Activated naive CD8-positive, alpha-beta T cell treated with anti-CD3 and anti-CD28 coated beads, Interleukin-2, amount 10 ng/mL, durations not matched to agents 7 days and 5 days (primary cell): ENCODE results near the gene PPP4R3A. TPM values are rescaled to one million over a fixed set of nuclear protein-coding genes. Genes with fewer than 3 reads are reported as not detected.
"Not testable (repeated sequence)": the region's sequence is repeated elsewhere in the genome, so short reads cannot be mapped to it uniquely, and the experiment has no call there.

Experiments used
- ATAC-seq: fragments of 150-1000 bp; cut with Tn5 transposase; one replicate; pipeline ENCODE4 v1.10.0; 2021; ENCODE audit warnings: low read depth, moderate library complexity
- POLR2A ChIA-PET: fragments of 350-600 bp; sonication (Branson Sonifier 250); formaldehyde crosslinking; loops from one replicate; lab custom pipeline; 2021; ENCODE audit warnings: antibody characterized with exemption; lab: Charles Lee
- DNase-seq: peaks from one replicate; pipeline ENCODE4 v3.0.0; 2021
- H3K27ac Mint-ChIP-seq: one replicate; pipeline ENCODE4 v1.8.0; 2022; ENCODE audit warnings: mild to moderate bottlenecking, mixed read lengths
- H3K27me3 Mint-ChIP-seq: one replicate; pipeline ENCODE4 v1.8.0; 2022; ENCODE audit warnings: mild to moderate bottlenecking, moderate library complexity, mixed read lengths
- H3K36me3 Mint-ChIP-seq: one replicate; pipeline ENCODE4 v1.8.0; 2021; ENCODE audit warnings: mild to moderate bottlenecking, mixed read lengths
- H3K4me1 Mint-ChIP-seq: one replicate; pipeline ENCODE4 v1.8.0; 2021; ENCODE audit warnings: mixed read lengths
- H3K4me3 Mint-ChIP-seq: one replicate; pipeline ENCODE4 v1.8.0; 2022; ENCODE audit warnings: mild to moderate bottlenecking, moderate library complexity, mixed read lengths
- H3K9me3 Mint-ChIP-seq: one replicate; pipeline ENCODE4 v1.8.0; 2021; ENCODE audit warnings: mixed read lengths
- total RNA-seq, 2 experiments: library from RNA; stranded (reverse); gene quantifications; one replicate each; pipeline ENCODE4 v1.2.3, GENCODE V29; 2021

PPP4R3A gene
- total RNA-seq, 2 experiments from 2014 or later, result 138 to 142 TPM

- peaks cover 31% of the 10 kb centered on the region for H3K36me3 Mint-ChIP-seq
- peak; percentile 65 for ATAC-seq
- POLR2A ChIA-PET, result interaction anchor here (1.7 kb wide), 1 partner anchor 15 kb away, joined by 10 read pairs; the partner anchor contains the start of gene PPP4R3A
- H3K4me3 Mint-ChIP-seq, result peak overlapping the region; percentile 55
- DNase-seq, H3K9me3 Mint-ChIP-seq, H3K27me3 Mint-ChIP-seq: not testable (repeated sequence)
- peaks cover 55% of the 10 kb centered on the region for H3K4me1 Mint-ChIP-seq
- peak overlapping the region; percentile 70 for H3K27ac Mint-ChIP-seq
Measured at GRCh38 chr14:91494392-91495065, 15.6 kb downstream of the PPP4R3A start.

- POLR2A ChIA-PET, result interaction anchor here (1.0 kb wide), 1 partner anchor 16 kb away, joined by 6 read pairs; the partner anchor contains the start of gene PPP4R3A
- Mint-ChIP-seq H3K9me3 (no peaks in the 10 kb centered on the region), H3K27me3 (no peaks in the 10 kb centered on the region), H3K4me3 (no peak overlapping the region), H3K36me3 (peaks cover 30% of the 10 kb centered on the region), H3K27ac (no peak overlapping the region), H3K4me1 (peaks cover 52% of the 10 kb centered on the region)
- no peak for ATAC-seq
- DNase-seq, result no peak
Measured at GRCh38 chr14:91493169-91493568, 16.9 kb downstream of the PPP4R3A start.

GRCh38 chr14:91484744-91485143, 25.4 kb downstream of the PPP4R3A start:
- H3K27ac Mint-ChIP-seq, result no peak overlapping the region
- H3K36me3 Mint-ChIP-seq, result peaks cover 34% of the 10 kb centered on the region
- POLR2A ChIA-PET, result no interaction called here
- no peaks in the 10 kb centered on the region for H3K9me3 Mint-ChIP-seq
- ATAC-seq (no peak), DNase-seq (no peak)
- no peak overlapping the region for H3K4me3 Mint-ChIP-seq
- H3K27me3 Mint-ChIP-seq, result no peaks in the 10 kb centered on the region
- peaks cover 15% of the 10 kb centered on the region for H3K4me1 Mint-ChIP-seq

GRCh38 chr14:91484186-91484585, 25.9 kb downstream of the PPP4R3A start:
- Mint-ChIP-seq H3K4me3 (no peak overlapping the region), H3K36me3 (peaks cover 34% of the 10 kb centered on the region), H3K4me1 (peaks cover 15% of the 10 kb centered on the region), H3K27ac (no peak overlapping the region), H3K9me3 (no peaks in the 10 kb centered on the region), H3K27me3 (no peaks in the 10 kb centered on the region)
- ATAC-seq, result no peak
- no peak for DNase-seq
- POLR2A ChIA-PET, result no interaction called here

GRCh38 chr14:91482263-91483013, 27.7 kb downstream of the PPP4R3A start:
- Mint-ChIP-seq H3K4me3 (no peak overlapping the region), H3K27me3 (no peaks in the 10 kb centered on the region), H3K9me3 (no peaks in the 10 kb centered on the region), H3K4me1 (peaks cover 15% of the 10 kb centered on the region), H3K27ac (no peak overlapping the region), H3K36me3 (peaks cover 44% of the 10 kb centered on the region)
- ATAC-seq (no peak), DNase-seq (no peak)
- POLR2A ChIA-PET, result no interaction called here

- Mint-ChIP-seq H3K9me3 (peaks cover 2% of the 10 kb centered on the region), H3K36me3 (peaks cover 55% of the 10 kb centered on the region), H3K4me3 (no peak overlapping the region), H3K4me1 (peaks cover 16% of the 10 kb centered on the region), H3K27me3 (no peaks in the 10 kb centered on the region), H3K27ac (no peak overlapping the region)
- POLR2A ChIA-PET, result no interaction called here
- ATAC-seq (no peak), DNase-seq (no peak)
Measured at GRCh38 chr14:91477388-91477787, 32.7 kb downstream of the PPP4R3A start.

GRCh38 chr14:91473046-91473445, 37.1 kb downstream of the PPP4R3A start:
- no peak for ATAC-seq
- H3K4me3 Mint-ChIP-seq, result no peak overlapping the region
- H3K27me3 Mint-ChIP-seq, result no peaks in the 10 kb centered on the region
- POLR2A ChIA-PET, result no interaction called here
- peaks cover 57% of the 10 kb centered on the region for H3K36me3 Mint-ChIP-seq
- H3K4me1 Mint-ChIP-seq, result peaks cover 9% of the 10 kb centered on the region
- no peak overlapping the region for H3K27ac Mint-ChIP-seq
- no peak for DNase-seq
- H3K9me3 Mint-ChIP-seq, result peaks cover 4% of the 10 kb centered on the region

GRCh38 chr14:91470216-91470615, 39.9 kb downstream of the PPP4R3A start:
- Mint-ChIP-seq H3K27me3 (no peaks in the 10 kb centered on the region), H3K4me1 (peaks cover 6% of the 10 kb centered on the region), H3K36me3 (peaks cover 63% of the 10 kb centered on the region), H3K4me3 (no peak overlapping the region), H3K9me3 (peaks cover 4% of the 10 kb centered on the region), H3K27ac (no peak overlapping the region)
- DNase-seq, result no peak
- POLR2A ChIA-PET, result no interaction called here
- no peak for ATAC-seq

- Mint-ChIP-seq H3K4me1 (peaks cover 5% of the 10 kb centered on the region), H3K4me3 (no peak overlapping the region), H3K27ac (no peak overlapping the region), H3K36me3 (peaks cover 56% of the 10 kb centered on the region), H3K9me3 (no peaks in the 10 kb centered on the region), H3K27me3 (no peaks in the 10 kb centered on the region)
- ATAC-seq, result no peak
- POLR2A ChIA-PET, result no interaction called here
- no peak for DNase-seq
Measured at GRCh38 chr14:91466192-91466591, 43.9 kb downstream of the PPP4R3A start.

- no peak for ATAC-seq
- POLR2A ChIA-PET, result no interaction called here
- Mint-ChIP-seq H3K27me3 (no peaks in the 10 kb centered on the region), H3K9me3 (no peaks in the 10 kb centered on the region), H3K4me3 (no peak overlapping the region), H3K36me3 (peaks cover 50% of the 10 kb centered on the region), H3K4me1 (peaks cover 5% of the 10 kb centered on the region), H3K27ac (no peak overlapping the region)
- no peak for DNase-seq
Measured at GRCh38 chr14:91464615-91465205, 45.4 kb downstream of the PPP4R3A start.

- DNase-seq (no peak), ATAC-seq (no peak)
- H3K36me3 Mint-ChIP-seq, result peaks cover 56% of the 10 kb centered on the region
- no peaks in the 10 kb centered on the region for H3K9me3 Mint-ChIP-seq
- POLR2A ChIA-PET, result no interaction called here
- no peak overlapping the region for H3K4me3 Mint-ChIP-seq
- peaks cover 16% of the 10 kb centered on the region for H3K4me1 Mint-ChIP-seq
- no peak overlapping the region for H3K27ac Mint-ChIP-seq
- no peaks in the 10 kb centered on the region for H3K27me3 Mint-ChIP-seq
Measured at GRCh38 chr14:91458612-91459011, 51.5 kb downstream of the PPP4R3A start.

GRCh38 chr14:91456283-91456682, 53.8 kb downstream of the PPP4R3A start:
- no peak overlapping the region for H3K4me3 Mint-ChIP-seq
- ATAC-seq, result no peak

GRCh38 chr14:91454580-91454979, 55.5 kb downstream of the PPP4R3A start:
- POLR2A ChIA-PET, result interaction anchor here (0.6 to 1.2 kb wide), 4 partner anchors 16 to 136 kb away, joined by 3 to 6 read pairs (median 4); no protein-coding TSS in a partner anchor
- no peak overlapping the region for H3K4me3 Mint-ChIP-seq
- no peak for DNase-seq
- ATAC-seq, result no peak
- H3K4me1 Mint-ChIP-seq, result peaks cover 14% of the 10 kb centered on the region
- no peaks in the 10 kb centered on the region for H3K9me3 Mint-ChIP-seq
- no peaks in the 10 kb centered on the region for H3K27me3 Mint-ChIP-seq
- peaks cover 31% of the 10 kb centered on the region for H3K36me3 Mint-ChIP-seq
- peak overlapping the region; percentile 46 for H3K27ac Mint-ChIP-seq

More at GRCh38 chr14:91456283-91456682, 53.8 kb downstream of the PPP4R3A start:
- Mint-ChIP-seq H3K27ac (peak overlapping the region; percentile 13), H3K4me1 (peaks cover 14% of the 10 kb centered on the region), H3K27me3 (no peaks in the 10 kb centered on the region), H3K9me3 (no peaks in the 10 kb centered on the region), H3K36me3 (peaks cover 40% of the 10 kb centered on the region)
- POLR2A ChIA-PET, result interaction anchor here (1.0 kb wide), 1 partner anchor 16 kb away, joined by 3 read pairs; no protein-coding TSS in a partner anchor
- no peak for DNase-seq
